Measurements from ENCODE around the gene ASCC1.
"Not testable (repeated sequence)": the region's sequence is repeated elsewhere in the genome, so short reads cannot be mapped to it uniquely, and the experiment has no call there.

ASCC1 gene

DNA sequence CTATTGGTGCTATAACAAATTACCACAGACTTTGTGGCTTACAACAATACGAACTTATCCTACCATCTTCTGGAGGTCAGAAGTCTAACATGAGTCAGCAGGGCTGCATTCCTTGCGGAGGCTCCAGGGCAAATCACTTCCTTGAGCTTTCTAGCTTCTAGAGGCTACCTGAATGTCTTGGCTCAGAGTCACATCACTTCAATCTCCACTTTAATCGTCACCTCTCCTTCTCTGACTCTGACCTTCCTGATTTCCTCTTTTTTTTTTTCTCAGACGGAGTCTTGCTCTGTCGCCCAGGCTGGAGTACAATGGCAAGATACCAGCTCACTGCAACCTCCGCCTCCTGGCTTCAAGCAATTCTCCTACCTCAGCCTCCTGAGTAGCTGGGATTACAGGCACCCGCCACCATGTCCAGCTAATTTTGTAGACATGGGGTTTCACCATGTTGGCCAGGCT, 44.9 kb downstream of the ASCC1 start:
- DNase-seq (ENCODE audit: low read depth): peak; percentile 94

DNA sequence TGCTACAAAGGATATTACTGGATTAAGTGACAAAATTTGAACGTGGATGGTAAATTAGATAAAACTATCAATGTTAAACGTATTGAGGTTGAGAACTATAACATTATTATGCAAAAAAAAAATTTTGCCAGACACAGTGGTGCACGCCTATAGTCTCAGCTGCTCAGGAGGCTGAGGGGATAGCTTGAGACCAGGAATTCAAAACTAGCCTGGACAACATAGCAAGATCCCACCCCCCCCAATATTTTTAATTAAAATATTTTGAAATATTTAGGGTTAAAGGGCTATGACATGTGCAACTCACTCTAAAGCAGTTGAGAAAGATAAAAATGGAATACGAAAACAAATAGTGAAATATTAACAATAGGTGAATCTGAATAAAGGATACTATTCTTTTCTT, 45.3 kb downstream of the ASCC1 start:
- no peak for DNase-seq (ENCODE audit: low read depth)

DNA sequence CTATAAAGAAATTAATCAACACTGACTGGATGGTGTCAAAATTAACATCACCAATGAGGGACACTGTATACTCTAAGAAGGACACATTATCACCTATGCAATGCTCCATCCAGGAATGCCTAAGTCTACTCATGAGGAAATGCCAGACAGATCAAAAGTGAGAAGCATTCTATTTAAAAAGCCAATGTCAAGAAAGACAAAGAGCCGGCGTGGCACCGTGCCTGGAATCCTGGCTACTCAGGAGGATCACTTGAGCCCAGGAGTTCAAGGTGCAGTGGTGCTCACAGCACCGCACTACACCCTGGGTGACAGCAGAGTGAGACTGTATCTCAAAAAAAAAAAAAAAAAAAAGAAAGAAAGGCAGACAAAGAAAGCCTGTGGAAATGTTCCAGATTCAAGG, 45.8 kb downstream of the ASCC1 start:
- DNase-seq (ENCODE audit: low read depth): no peak

DNA sequence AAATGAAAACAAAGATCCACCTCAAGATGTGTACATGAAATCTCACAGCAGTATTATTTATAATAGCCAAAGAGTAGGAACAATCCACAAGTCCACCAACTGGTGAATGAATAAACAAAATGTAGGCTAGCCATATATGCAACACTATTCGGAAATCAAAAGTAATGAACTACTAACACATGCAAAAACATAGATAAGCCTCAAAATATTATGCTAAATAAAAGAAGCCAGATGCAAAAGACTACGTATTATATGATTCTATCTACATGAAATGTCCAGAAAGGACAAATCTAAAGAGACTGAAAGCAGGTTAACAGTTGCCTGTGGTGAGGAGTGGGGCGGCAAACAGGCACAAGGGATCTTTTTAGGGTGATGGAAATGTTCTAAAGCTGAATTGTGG, 49.0 kb downstream of the ASCC1 start:
- DNase-seq (ENCODE audit: low read depth): no peak

DNA sequence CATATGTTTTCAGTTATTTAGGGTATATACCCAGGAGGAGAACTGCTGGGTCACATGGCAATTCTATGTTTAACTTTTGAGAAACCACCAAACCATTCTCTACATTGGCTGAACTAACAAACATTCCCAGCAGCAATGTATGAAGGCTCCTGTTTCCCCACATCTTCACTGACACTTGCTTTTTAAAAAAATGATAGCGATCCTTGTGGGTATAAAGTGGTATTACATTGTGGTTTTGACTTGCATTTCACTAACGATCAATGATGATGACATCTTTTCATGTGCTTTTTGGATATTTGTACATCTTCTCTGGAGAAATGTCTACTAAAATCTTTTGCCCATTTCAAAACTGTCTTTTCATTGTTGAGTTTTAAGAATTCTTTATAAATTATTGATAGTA, 51.5 kb downstream of the ASCC1 start:
- peak; percentile 32 for DNase-seq (ENCODE audit: low read depth)

DNA sequence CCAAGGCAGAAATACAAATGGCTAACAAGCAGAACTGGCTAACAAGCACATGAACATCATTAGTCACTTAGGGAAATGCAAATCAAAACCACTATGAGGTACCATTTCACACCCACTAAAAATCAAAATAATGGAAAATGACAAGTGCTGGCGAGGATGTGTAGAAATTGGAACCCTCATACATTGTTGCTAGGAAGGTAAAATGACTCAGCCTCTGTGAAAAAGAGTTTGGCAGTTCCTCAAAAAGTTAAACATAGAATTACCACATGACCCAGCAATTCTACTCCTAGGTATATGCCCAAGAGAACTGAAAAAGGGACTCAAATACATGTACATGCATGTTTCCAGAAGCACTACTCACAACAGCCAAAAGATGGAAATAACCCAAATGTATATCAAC, 53.1 kb downstream of the ASCC1 start:
- peak; percentile 90 for DNase-seq (ENCODE audit: low read depth)

DNA sequence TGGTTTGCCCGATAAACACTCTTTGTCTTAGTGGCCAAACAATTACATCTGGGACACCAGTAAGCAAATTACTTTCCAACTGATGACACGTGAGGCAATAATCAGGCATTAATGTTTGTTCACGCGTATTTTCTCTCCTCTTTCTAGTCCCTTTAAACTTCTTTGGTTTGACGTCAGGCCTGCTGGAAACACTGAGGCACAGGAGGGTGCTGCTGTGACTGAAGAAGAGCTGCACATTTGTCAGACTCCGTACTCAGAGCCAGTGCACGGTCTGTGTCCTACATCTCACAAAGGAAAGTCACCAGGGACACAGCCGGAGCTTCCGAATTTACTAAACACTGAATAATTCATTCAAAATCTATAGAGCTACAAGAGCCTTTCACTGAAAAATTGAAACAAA, 57.9 kb downstream of the ASCC1 start:
- DNase-seq (ENCODE audit: low read depth): no peak

DNA sequence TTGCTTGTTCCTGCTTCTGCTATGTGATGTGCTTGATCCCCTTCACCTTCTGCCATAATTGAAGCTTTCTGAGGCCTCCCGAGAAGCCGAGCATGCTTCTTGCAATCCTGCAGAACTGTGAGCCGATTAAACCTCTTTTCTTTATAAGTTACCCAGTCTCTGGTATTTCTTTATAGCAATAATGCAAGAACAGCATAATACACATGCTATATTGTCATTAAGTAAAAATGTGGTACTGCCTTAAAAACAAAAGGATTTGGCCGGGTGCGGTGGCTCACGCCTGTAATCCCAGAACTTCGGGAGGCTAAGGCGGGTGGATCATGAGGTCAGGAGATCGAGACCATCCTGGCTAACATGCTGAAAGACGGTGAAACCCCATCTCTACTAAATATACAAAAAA, 59.9 kb downstream of the ASCC1 start:
- DNase-seq (ENCODE audit: low read depth): no peak

DNA sequence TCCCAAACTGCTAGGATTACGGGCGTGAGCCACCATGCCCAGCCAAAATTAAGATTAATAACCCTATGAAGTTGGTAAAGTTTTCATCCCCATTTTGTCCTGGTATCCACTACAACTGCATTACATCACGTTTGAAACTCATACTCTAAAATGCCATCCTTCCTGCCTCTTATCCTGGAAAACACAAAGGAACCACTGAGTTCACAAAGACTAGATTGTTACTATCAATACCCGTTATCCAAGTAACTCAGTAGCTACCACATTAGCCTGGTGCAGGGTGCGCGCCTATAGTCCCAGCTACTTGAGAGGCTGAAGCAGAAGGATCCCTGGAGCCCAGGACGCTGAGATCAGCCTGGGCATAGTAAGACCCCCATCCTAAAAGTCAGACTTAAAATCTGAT, 63.8 kb downstream of the ASCC1 start:
- DNase-seq (ENCODE audit: low read depth): no peak

DNA sequence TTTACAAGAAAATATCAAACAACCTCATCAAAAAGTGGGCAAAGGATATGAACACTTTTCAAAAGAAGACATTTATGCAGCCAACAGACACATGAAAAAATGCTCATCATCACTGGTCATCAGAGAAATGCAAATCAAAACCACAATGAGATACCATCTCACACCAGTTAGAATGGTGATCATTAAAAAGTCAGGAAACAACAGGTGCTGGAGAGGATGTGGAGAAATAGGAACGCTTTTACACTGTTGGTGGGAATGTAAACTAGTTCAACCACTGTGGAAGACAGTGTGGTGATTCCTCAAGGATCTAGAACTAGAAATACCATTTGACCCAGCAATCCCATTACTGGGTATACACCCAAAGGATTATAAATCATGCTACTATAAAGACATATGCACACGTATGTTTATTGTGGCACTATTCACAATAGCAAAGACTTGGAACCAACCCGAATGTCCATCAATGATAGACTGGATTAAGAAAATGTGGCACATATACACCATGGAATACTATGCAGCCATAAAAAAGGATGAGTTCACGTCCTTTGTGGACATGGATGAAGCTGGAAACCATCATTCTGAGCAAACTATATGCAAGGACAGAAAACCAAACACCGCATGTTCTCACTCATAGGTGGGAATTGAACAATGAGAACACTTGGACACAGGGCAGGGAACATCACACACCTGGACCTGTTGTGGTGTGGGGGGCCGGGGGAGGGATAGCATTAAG, 65.2 kb downstream of the ASCC1 start:
- DNase-seq (ENCODE audit: low read depth): not testable (repeated sequence)

DNA sequence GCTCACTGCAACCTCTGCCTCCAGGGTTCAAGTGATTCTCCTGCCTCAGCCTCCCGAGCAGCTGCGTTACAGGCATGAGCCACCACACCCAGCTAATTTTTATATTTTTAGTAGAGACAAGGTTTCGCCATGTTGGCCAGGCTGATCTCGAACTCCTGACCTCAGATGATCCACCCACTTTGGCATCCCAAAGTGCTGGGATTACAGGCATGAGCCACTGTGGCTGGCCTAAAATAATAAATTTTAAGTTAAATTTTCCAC, 68.8 kb downstream of the ASCC1 start:
- not testable (repeated sequence) for DNase-seq (ENCODE audit: low read depth)

DNA sequence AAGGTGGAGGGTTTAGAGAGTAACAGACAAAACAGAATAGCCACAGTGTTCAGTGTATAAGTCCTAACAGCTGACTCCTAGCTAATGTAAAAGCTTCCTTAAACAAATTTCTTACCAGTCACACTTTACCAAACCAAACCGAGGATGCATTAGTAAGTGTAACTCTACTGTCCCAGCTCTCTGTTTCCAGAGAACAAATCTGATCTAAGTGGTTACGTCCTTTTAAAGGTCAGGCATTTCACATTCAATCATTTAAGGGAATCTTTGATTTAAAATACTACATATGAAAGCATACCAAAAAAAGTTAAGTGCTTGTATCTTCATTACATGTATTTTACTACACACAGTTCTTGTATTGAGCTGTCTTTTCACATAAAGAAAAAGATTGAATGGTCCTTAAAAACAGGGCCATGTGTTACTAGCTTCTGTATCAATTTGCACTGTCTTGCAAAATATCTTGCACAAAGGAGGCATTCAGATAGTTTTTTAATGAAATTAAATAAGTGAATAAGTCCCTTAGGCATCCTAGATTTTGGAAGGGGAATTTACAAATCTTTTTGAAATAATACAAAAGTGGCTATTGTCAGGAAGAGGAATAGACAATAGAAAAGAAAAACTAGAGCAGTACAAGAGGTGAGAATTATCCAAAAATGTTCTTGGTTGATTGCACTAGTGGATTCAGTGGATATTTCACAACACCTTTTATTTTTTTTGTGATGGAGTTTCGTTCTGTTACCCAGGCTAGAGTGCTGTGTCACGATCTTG, 69.3 kb downstream of the ASCC1 start:
- DNase-seq (ENCODE audit: low read depth): no peak

DNA sequence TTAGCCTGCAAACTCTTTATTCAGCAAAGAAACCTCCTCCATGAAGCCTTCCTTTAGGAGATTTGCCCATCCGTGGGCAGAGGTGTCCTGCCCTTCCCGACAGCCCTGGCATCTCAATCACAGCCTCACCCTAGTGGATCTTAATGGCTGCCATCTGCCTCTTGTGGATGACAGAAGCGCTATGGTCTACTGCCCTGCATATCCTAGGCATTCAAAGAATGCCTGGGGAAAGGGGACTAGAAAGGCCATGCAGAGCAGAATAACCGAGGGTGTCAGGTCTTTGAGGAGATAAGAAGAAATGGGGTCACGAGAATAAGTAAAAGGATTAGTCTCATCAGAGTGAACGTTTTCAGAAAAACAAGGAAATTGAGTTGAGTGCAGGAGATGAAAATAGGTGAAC, 70.0 kb downstream of the ASCC1 start:
- no peak for DNase-seq (ENCODE audit: low read depth)

DNA sequence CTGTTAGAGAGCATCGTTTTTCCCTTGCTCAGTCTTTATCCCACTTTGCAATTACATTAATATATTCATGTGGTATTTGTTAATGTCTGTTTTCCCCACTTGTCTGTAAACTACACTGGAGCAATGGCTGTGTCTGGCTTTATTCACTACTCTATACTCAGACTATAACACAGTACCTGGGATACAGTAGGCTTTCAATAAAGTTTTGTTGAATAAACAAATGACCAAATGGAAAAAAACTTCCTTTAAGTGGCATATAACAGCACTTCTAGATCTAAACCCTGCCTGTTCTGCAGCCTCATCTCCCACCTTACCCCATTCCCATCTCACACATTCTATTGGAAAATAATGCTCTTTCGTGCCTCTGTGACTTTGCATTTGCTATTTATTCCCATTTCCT, 70.4 kb downstream of the ASCC1 start:
- no peak for DNase-seq (ENCODE audit: low read depth)

DNA sequence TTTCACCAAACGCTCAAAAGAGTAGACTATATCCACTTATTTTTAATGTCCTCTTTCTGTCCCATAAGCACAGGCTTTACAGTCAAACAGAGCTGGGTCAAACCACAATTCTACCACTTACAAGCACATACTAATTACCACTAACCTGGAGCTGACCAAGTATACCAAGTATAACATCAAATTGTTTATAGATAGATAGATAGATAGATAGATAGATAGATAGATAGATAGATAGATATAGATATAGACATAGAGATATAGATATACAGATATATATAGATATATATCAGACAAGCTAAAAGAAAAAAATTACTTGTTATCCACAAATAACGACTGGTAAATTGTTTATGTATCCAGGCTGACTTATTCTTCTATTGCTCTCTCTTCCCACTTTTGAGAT, 75.2 kb downstream of the ASCC1 start:
- no peak for DNase-seq (ENCODE audit: low read depth)

DNA sequence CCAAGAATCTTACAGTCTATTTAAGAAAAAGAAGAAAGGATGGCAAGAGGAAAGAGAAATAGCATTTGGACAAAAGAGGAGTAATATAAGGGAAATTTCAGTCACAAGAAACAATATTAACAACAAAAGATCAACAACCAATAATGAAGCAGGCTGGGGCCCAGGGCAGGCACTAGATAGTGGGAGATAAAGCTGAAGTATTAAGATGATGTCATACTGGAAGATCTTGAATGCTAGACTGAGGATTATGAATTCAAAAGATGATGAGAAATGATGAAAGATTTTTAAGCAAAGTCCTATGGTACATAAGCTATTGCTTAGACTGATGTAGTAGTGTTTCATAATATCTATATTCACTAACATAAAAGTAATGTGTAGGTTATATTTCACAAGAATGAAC, 75.9 kb downstream of the ASCC1 start:
- DNase-seq (ENCODE audit: low read depth): no peak

DNA sequence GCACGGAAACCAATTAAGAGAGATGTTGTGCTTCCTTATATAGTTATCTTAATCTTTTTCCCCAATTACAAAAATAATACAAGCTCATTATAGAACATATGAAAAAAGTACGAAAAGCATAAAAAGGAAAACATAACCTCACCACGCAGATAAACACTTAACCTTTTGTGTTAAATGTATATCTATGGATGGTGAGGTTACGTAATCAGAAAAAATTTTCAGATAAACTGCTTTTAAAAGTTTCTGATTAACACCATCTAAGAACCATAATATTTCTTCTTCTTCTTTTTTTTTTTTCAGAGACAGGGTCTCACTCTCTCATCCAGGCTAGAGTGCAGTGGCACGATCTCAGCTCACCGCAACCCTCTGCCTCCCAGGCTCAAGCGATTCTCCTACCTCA, 78.5 kb downstream of the ASCC1 start:
- no peak for DNase-seq (ENCODE audit: low read depth)

DNA sequence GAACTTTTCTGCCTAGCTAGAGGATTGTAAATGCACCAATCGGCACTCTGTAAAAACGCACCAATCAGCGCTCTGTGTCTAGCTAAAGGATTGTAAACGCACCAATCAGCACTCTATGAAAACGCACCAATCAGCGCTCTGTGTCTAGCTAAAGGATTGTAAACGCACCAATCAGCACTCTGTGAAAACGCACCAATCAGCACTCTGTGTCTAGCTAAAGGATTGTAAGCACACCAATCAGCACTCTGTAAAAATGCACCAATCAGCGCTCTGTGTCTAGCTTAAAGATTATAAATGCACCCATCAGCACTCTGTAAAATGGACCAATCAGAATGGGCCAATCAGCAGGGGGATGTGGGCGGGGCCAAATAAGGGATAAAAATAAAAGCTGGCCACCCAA, 79.9 kb downstream of the ASCC1 start:
- DNase-seq (ENCODE audit: low read depth): not testable (repeated sequence)

DNA sequence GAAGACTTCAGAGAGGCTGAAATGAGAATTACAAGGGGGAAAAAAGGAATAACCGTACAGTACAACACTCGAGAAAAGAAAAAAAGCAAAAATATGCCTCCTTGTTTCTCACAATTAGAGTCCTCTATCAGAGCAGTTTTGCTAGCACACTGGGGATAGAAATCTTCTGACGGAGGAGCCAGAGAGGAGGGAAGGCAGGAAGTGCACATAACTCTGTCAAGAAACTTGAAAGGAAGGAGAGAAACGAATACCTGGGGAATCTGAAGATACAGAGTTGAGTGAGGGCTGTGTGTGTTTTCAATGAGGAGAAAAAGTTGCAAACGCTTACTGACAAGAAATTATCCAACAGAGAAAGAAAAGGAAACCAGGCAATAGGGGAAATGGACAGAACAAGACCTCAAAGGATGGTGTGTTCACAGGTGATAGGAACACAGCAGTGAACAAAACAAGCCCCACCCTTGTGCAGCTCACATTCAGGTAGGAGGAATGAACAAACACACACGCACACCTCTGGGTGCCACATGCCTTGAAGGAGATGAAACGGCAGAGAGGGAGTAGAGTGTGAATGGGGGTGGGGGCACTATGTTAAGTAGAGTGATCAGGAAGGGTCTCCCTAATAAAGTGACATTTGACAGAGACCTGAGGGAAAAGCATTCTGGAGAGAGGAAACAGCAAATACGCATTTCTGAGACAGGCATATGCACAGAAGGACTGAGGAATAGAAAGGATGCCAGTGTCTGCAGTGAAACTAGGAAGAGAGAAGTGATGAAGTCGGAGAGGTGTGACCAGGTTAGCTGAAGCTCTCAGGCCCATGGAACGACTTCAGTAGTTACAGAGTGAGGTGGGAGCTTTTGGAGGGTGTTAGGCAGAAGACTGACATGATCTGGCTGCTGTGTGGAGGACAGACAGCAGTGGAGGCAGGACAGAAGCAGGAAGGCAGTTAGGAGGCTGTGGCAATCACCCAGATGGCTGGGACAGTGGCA, 81.0 kb downstream of the ASCC1 start:
- no peak for DNase-seq (ENCODE audit: low read depth)

DNA sequence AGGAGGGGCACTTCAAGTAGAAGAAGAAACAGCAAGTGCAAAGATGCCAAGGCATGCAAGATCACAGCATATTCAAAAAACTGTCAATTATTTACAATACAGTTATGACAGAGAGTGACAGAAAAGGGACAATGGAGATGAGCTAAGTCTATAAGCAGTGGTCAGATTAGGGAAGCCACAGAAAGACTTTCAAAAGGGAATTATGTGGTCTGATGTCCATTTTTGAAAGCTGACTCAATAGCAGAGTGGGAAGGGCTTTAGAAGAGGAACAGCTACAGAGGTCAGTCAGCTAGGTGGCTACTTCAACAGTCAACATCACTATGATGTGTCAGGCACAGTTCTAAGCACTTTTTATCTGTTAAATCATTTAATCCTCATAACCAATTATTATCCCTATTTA, 82.6 kb downstream of the ASCC1 start:
- DNase-seq (ENCODE audit: low read depth): peak; percentile 86

DNA sequence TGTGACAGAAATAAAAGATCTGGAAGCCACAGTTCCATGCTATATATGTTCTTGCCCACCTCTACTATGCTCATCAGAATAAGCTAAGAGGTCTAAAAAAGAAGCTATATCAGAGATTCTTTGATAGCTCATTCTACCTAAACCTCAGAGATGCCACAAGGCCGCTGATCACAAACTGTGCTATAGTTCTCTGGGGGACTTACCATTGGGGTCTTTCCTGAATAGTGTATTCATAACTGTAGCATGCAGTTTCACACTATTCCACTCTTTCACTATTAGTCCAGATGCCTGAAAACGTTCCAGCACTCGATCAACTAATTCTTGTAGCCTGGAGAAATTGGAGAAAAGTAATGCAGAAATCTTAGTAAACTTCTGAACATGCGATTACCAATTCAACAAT, 83.2 kb downstream of the ASCC1 start:
- DNase-seq (ENCODE audit: low read depth): no peak

DNA sequence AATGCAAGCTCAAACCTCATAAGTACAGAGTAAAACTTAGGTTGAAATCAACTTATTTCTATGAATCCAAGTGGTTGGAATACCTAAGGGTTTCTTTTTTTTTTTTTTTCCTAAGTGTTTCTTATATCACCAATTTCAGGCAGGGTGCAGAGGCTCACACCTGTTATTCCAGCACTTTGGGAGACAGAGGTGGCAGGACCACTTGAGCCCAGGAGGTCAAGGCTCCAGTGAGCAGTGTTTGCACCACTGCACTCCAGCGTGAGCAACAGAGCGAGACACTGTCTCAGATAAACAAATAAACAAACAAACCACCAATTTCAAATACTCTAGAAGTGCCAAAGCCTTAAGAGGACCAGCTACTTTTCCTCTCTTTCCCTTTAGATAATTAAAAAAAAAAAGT, 88.5 kb downstream of the ASCC1 start:
- no peak for DNase-seq (ENCODE audit: low read depth)

DNA sequence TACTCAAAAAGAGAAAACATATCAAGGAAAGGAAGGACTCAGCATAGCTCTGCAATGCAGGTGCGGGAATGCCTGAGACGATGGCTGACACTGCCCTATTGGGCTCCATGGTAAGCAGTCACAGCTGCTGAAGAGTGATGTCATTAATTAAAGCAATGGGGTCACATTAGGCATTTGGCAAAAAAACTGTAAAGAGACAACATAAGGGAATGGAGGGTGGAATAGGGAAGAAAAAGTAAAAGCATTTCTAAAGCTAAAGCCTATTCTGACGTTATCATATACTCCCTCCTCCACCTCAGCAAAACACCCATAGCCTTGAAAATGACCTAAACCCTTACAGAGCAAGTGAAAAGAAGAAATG, 89.2 kb downstream of the ASCC1 start:
- no peak for DNase-seq (ENCODE audit: low read depth)
